T-helper 2 cell treated with Interferon-gamma antibody and Interleukin-4, amounts not matched to agents 5 μg/mL and 100 μg/mL, for 36 hours (primary cell): ENCODE results near the gene SRPK2.
A peak's percentile ranks its signal among the peaks of the same experiment; 100 is the strongest.

ENCODE experiments used
- DNase-seq: peaks from one replicate; pipeline ENCODE4 v3.0.0; 2021; ENCODE audit warnings: low spot score
- H3K27ac Mint-ChIP-seq: one replicate; pipeline ENCODE4 v1.8.0; 2021; ENCODE audit warnings: mild to moderate bottlenecking, mixed read lengths
- H3K27me3 Mint-ChIP-seq: one replicate; pipeline ENCODE4 v1.8.0; 2021; ENCODE audit warnings: low read depth, mixed read lengths
- H3K36me3 Mint-ChIP-seq: one replicate; pipeline ENCODE4 v1.8.0; 2021; ENCODE audit warnings: low read depth, mixed read lengths
- H3K4me1 Mint-ChIP-seq: one replicate; pipeline ENCODE4 v1.8.0; 2021; ENCODE audit warnings: low read depth, mixed read lengths
- H3K4me3 Mint-ChIP-seq: one replicate; pipeline ENCODE4 v1.8.0; 2022; ENCODE audit warnings: mild to moderate bottlenecking, moderate library complexity, mixed read lengths
- H3K9me3 Mint-ChIP-seq: one replicate; pipeline ENCODE4 v1.8.0; 2021; ENCODE audit warnings: mixed read lengths

The SRPK2 gene

GRCh38 chr7:105118612-105119600, 269.8 kb downstream of the SRPK2 start:
- H3K9me3 Mint-ChIP-seq: no peaks in the 10 kb centered on the region
- H3K4me3 Mint-ChIP-seq: no peak overlapping the region
- no peak for DNase-seq
- H3K27me3 Mint-ChIP-seq: no peaks in the 10 kb centered on the region
- peaks cover 4% of the 10 kb centered on the region for H3K4me1 Mint-ChIP-seq
- H3K27ac Mint-ChIP-seq: peak overlapping the region; percentile 26
- peaks cover 43% of the 10 kb centered on the region for H3K36me3 Mint-ChIP-seq

GRCh38 chr7:105112440-105113418, 276.0 kb downstream of the SRPK2 start:
- peak overlapping the region; percentile 80 for H3K27ac Mint-ChIP-seq
- no peak overlapping the region for H3K4me3 Mint-ChIP-seq
- H3K36me3 Mint-ChIP-seq: peaks cover 73% of the 10 kb centered on the region
- no peak for DNase-seq
- no peaks in the 10 kb centered on the region for H3K27me3 Mint-ChIP-seq
- no peaks in the 10 kb centered on the region for H3K9me3 Mint-ChIP-seq
- peaks cover 9% of the 10 kb centered on the region for H3K4me1 Mint-ChIP-seq

GRCh38 chr7:105107458-105107857, 281.3 kb downstream of the SRPK2 start:
- Mint-ChIP-seq H3K36me3 (peaks cover 64% of the 10 kb centered on the region), H3K27me3 (no peaks in the 10 kb centered on the region), H3K9me3 (no peaks in the 10 kb centered on the region), H3K4me1 (peaks cover 20% of the 10 kb centered on the region), H3K4me3 (no peak overlapping the region), H3K27ac (no peak overlapping the region)
- no peak for DNase-seq

GRCh38 chr7:105106473-105106872, 282.2 kb downstream of the SRPK2 start:
- H3K4me3 Mint-ChIP-seq: no peak overlapping the region
- DNase-seq: no peak
- H3K9me3 Mint-ChIP-seq: no peaks in the 10 kb centered on the region
- peaks cover 16% of the 10 kb centered on the region for H3K4me1 Mint-ChIP-seq
- H3K36me3 Mint-ChIP-seq: peaks cover 57% of the 10 kb centered on the region
- H3K27me3 Mint-ChIP-seq: no peaks in the 10 kb centered on the region
- H3K27ac Mint-ChIP-seq: peak overlapping the region; percentile 63

GRCh38 chr7:105105579-105105978, 283.1 kb downstream of the SRPK2 start:
- Mint-ChIP-seq H3K27me3 (no peaks in the 10 kb centered on the region), H3K9me3 (no peaks in the 10 kb centered on the region), H3K4me3 (no peak overlapping the region), H3K36me3 (peaks cover 54% of the 10 kb centered on the region), H3K4me1 (peaks cover 22% of the 10 kb centered on the region), H3K27ac (no peak overlapping the region)
- no peak for DNase-seq

GRCh38 chr7:105102557-105103352, 286.0 kb downstream of the SRPK2 start:
- Mint-ChIP-seq H3K27me3 (no peaks in the 10 kb centered on the region), H3K4me3 (no peak overlapping the region), H3K36me3 (peaks cover 49% of the 10 kb centered on the region)

GRCh38 chr7:105101864-105102263, 286.9 kb downstream of the SRPK2 start:
- H3K27ac Mint-ChIP-seq: no peak overlapping the region
- no peaks in the 10 kb centered on the region for H3K27me3 Mint-ChIP-seq
- peaks cover 44% of the 10 kb centered on the region for H3K36me3 Mint-ChIP-seq
- no peaks in the 10 kb centered on the region for H3K9me3 Mint-ChIP-seq
- H3K4me3 Mint-ChIP-seq: no peak overlapping the region
- DNase-seq: no peak
- peaks cover 36% of the 10 kb centered on the region for H3K4me1 Mint-ChIP-seq

More at GRCh38 chr7:105102557-105103352, 286.0 kb downstream of the SRPK2 start:
- H3K4me1 Mint-ChIP-seq: peaks cover 33% of the 10 kb centered on the region
- peak overlapping the region; percentile 34 for H3K27ac Mint-ChIP-seq
- no peaks in the 10 kb centered on the region for H3K9me3 Mint-ChIP-seq
- DNase-seq: no peak

- peaks cover 51% of the 10 kb centered on the region for H3K36me3 Mint-ChIP-seq
- H3K4me3 Mint-ChIP-seq: no peak overlapping the region
- no peaks in the 10 kb centered on the region for H3K9me3 Mint-ChIP-seq
- no peaks in the 10 kb centered on the region for H3K27me3 Mint-ChIP-seq
- peak overlapping the region; percentile 59 for H3K27ac Mint-ChIP-seq
- no peak for DNase-seq
- H3K4me1 Mint-ChIP-seq: peaks cover 37% of the 10 kb centered on the region
These were observed 289.7 kb downstream of the SRPK2 start for GRCh38 chr7:105098863-105099515.

- no peak for DNase-seq
- H3K27me3 Mint-ChIP-seq: no peaks in the 10 kb centered on the region
- H3K4me1 Mint-ChIP-seq: peaks cover 30% of the 10 kb centered on the region
- H3K4me3 Mint-ChIP-seq: no peak overlapping the region
- H3K36me3 Mint-ChIP-seq: peaks cover 48% of the 10 kb centered on the region
- H3K27ac Mint-ChIP-seq: peak overlapping the region; percentile 16
- no peaks in the 10 kb centered on the region for H3K9me3 Mint-ChIP-seq
These were observed 291.1 kb downstream of the SRPK2 start for GRCh38 chr7:105097619-105098018.

GRCh38 chr7:105096306-105096705, 292.4 kb downstream of the SRPK2 start:
- Mint-ChIP-seq H3K27me3 (no peaks in the 10 kb centered on the region), H3K27ac (no peak overlapping the region), H3K9me3 (no peaks in the 10 kb centered on the region), H3K4me1 (peaks cover 27% of the 10 kb centered on the region), H3K4me3 (no peak overlapping the region), H3K36me3 (peaks cover 48% of the 10 kb centered on the region)
- no peak for DNase-seq

GRCh38 chr7:105094966-105095365, 293.8 kb downstream of the SRPK2 start:
- Mint-ChIP-seq H3K4me3 (no peak overlapping the region), H3K9me3 (no peaks in the 10 kb centered on the region), H3K36me3 (peaks cover 49% of the 10 kb centered on the region), H3K27ac (no peak overlapping the region), H3K4me1 (peaks cover 19% of the 10 kb centered on the region), H3K27me3 (no peaks in the 10 kb centered on the region)
- no peak for DNase-seq

GRCh38 chr7:105088456-105088855, 300.3 kb downstream of the SRPK2 start:
- Mint-ChIP-seq H3K27ac (peak overlapping the region; percentile 15), H3K27me3 (no peaks in the 10 kb centered on the region), H3K4me1 (peaks cover 16% of the 10 kb centered on the region)

GRCh38 chr7:105087981-105088380, 300.7 kb downstream of the SRPK2 start:
- no peak for DNase-seq
- Mint-ChIP-seq H3K27me3 (no peaks in the 10 kb centered on the region), H3K9me3 (no peaks in the 10 kb centered on the region), H3K4me1 (peaks cover 18% of the 10 kb centered on the region), H3K4me3 (no peak overlapping the region), H3K36me3 (peaks cover 54% of the 10 kb centered on the region), H3K27ac (no peak overlapping the region)

More at GRCh38 chr7:105088456-105088855, 300.3 kb downstream of the SRPK2 start:
- Mint-ChIP-seq H3K9me3 (no peaks in the 10 kb centered on the region), H3K4me3 (no peak overlapping the region), H3K36me3 (peaks cover 51% of the 10 kb centered on the region)
- no peak for DNase-seq
